Gastrocnemius medialis (tissue), 4 donors: ENCODE measurements around the gene INF2.

Experiments
- CTCF ChIP-seq, 5 experiments: fragments of 450-650 bp in 3 of 5; fragments of 200-600 bp in 2 of 5; sonication (generic) in 2 of 5; IDR thresholded peaks in 4 of 5; conservative IDR thresholded peaks in 1 of 5; 1 replicate in 4 of 5; 2 replicates in 1 of 5; pipeline ENCODE4 v1.5.1; 2016 to 2019; ENCODE audit warnings: antibody characterized with exemption in 5 of 5, mild to moderate bottlenecking in 3 of 5, moderate library complexity in 3 of 5
- POLR2A ChIP-seq, 2 donors: fragments of 450-650 bp; IDR thresholded peaks; one replicate each; pipeline ENCODE4 v1.6.1; 2017; ENCODE audit warnings: antibody characterized with exemption in 2 of 2, mild to moderate bottlenecking in 2 of 2, moderate library complexity in 2 of 2

GRCh38 chr14:104659146-104659545, 30.3 kb upstream of the INF2 start:
- no peak for TF ChIP-seq CTCF (IDR thresholded peaks at IDR 0.05 in 4 of 5, conservative IDR thresholded peaks at IDR 0.05 in 1 of 5)
- TF ChIP-seq POLR2A (IDR thresholded peaks at IDR 0.05), result no peak
